Transverse colon (tissue), 4 donors: ENCODE results near the gene DPT. TPM values are rescaled to one million over a fixed set of nuclear protein-coding genes. Genes with fewer than 3 reads are reported as not detected.

Experiments
- DNase-seq: peaks from one replicate; pipeline ENCODE4 v3.0.0-alpha.2; 2019
- H3K27ac ChIP-seq, 4 donors: fragments of 200-600 bp; sonication (generic); 2 replicates each; pipeline ENCODE4 v1.5.1; 2016 to 2018; ENCODE audit warnings: inconsistent platforms in 4 of 4
- H3K27me3 ChIP-seq: fragments of 200-600 bp; sonication (generic); 2 replicates; pipeline ENCODE4 v1.5.1; 2017; ENCODE audit warnings: inconsistent platforms
- H3K36me3 ChIP-seq, 4 donors: fragments of 200-600 bp; sonication (generic); 2 replicates each; pipeline ENCODE4 v1.5.1; 2017 to 2019; ENCODE audit warnings: inconsistent platforms in 4 of 4
- H3K4me1 ChIP-seq, 4 donors: fragments of 200-600 bp; sonication (generic); 2 replicates each; pipeline ENCODE4 v1.5.1; 2017 to 2020; ENCODE audit warnings: inconsistent platforms in 4 of 4
- H3K4me3 ChIP-seq, 4 donors: fragments of 200-600 bp; sonication (generic); 1 replicate in 1 of 4; 2 replicates in 3 of 4; pipeline versions ENCODE4 v1.5.1 to v1.6.1; 2017 to 2019; ENCODE audit warnings: inconsistent platforms in 4 of 4
- H3K9me3 ChIP-seq, 2 donors: fragments of 200-600 bp; sonication (generic); 2 replicates each; pipeline ENCODE4 v1.5.1; 2017 to 2019; ENCODE audit warnings: inconsistent platforms in 2 of 2
- CTCF ChIP-seq, 5 experiments: fragments of 200-600 bp in 3 of 5; fragments of 450-650 bp in 2 of 5; sonication (generic) in 3 of 5; IDR thresholded peaks; 1 replicate in 2 of 5; 2 replicates in 3 of 5; pipeline ENCODE4 v1.5.1; 2016 to 2017; ENCODE audit warnings: antibody characterized with exemption in 5 of 5, inconsistent platforms in 3 of 5, mild to moderate bottlenecking in 2 of 5, moderate library complexity in 1 of 5
- EP300 ChIP-seq: sonication (generic); formaldehyde crosslinking; IDR thresholded peaks from one replicate; pipeline ENCODE4 v1.6.1; 2017; ENCODE audit warnings: antibody characterized with exemption, low read depth
- POLR2A ChIP-seq: fragments of 450-650 bp; IDR thresholded peaks from one replicate; pipeline ENCODE4 v1.6.1; 2016; ENCODE audit warnings: antibody characterized with exemption, mild to moderate bottlenecking, moderate library complexity
- POLR2AphosphoS5 ChIP-seq, 3 donors: sonication (generic); formaldehyde crosslinking; IDR thresholded peaks; one replicate each; pipeline ENCODE4 v1.6.1; 2016; ENCODE audit warnings: antibody characterized with exemption in 3 of 3
- WGBS, 2 donors: methylation state at CpG; one replicate each; pipeline ENCODE4 v1.1.5; 2018; ENCODE audit warnings: low coverage in 1 of 2; 5-methylcytosine and 5-hydroxymethylcytosine counted together
- in situ Hi-C, 4 donors: fragments of 200-750 bp; cut with MboI; loops; one replicate each; pipeline versions ENCODE4 v1.15.0 to v1.15.1; 2017; ENCODE audit warnings: low sequenced_read_pairs in 3 of 4, low pct_ligation_motif_present in 1 of 4, low pct_unique_long_range_greater_than_20kb in 1 of 4
- intact Hi-C: fragments of 100-400 bp; cut with DNase I; formaldehyde crosslinking; loops from one replicate; pipeline ENCODE4 v1.15.1; 2023; ENCODE audit warnings: low total_unique reads
- total RNA-seq, 4 donors: library from RNA; depleted of rRNA; stranded (reverse); fragments of >200 nt; gene quantifications; one replicate each; pipeline ENCODE4 v1.1.0, GENCODE V29; 2016

DPT gene
- total RNA-seq, 4 donors from 2014 or later = 25.8 to 122 (median 59.8) TPM

GRCh38 chr1:168731244-168731953, 2.4 kb upstream of the DPT start:
- Histone ChIP-seq H3K4me1 (no peaks in the 10 kb centered on the region), H3K27ac (no peak overlapping the region), H3K9me3 (no peaks in the 10 kb centered on the region), H3K27me3 (no peaks in the 10 kb centered on the region), H3K4me3 (no peak overlapping the region), H3K36me3 (no peaks in the 10 kb centered on the region)
- in situ Hi-C loops = no loop called here
- intact Hi-C loops = no loop called here
- DNase-seq = no peak
- 75 to 84% methylated on average over 2 to 7 of the region's 7 CpGs for WGBS, 2 donors
- TF ChIP-seq POLR2AphosphoS5 (IDR thresholded peaks at IDR 0.05) (no peak), POLR2A (no peak), EP300 (no peak), CTCF (IDR thresholded peaks at IDR 0.05) (no peak)

- intact Hi-C loops (no loop called here), in situ Hi-C loops (no loop called here)
- Histone ChIP-seq H3K27ac (no peak overlapping the region), H3K4me1 (no peaks in the 10 kb centered on the region), H3K36me3 (no peaks in the 10 kb centered on the region), H3K9me3 (no peaks in the 10 kb centered on the region), H3K4me3 (no peak overlapping the region), H3K27me3 (no peaks in the 10 kb centered on the region)
- DNase-seq = no peak
- WGBS, 2 donors = 74 to 91% methylated on average over 5 of the region's 5 CpGs
- TF ChIP-seq EP300 (no peak), POLR2AphosphoS5 (IDR thresholded peaks at IDR 0.05) (no peak), CTCF (IDR thresholded peaks at IDR 0.05) (no peak), POLR2A (no peak)
Observed at GRCh38 chr1:168729405-168729802, 398 bp upstream of the DPT start.

GRCh38 chr1:168726719-168727118, 2.3 kb downstream of the DPT start:
- H3K4me3 ChIP-seq = no peak overlapping the region
- no peaks in the 10 kb centered on the region for H3K36me3 ChIP-seq
- no peak for DNase-seq
- H3K9me3 ChIP-seq = no peaks in the 10 kb centered on the region
- in situ Hi-C loops = no loop called here
- no peaks in the 10 kb centered on the region for H3K27me3 ChIP-seq
- H3K4me1 ChIP-seq = no peaks in the 10 kb centered on the region
- H3K27ac ChIP-seq = peak overlapping the region in 1 of 4 donors; percentile 41
- WGBS, 2 donors = 84% methylated on average over 2 of the region's 2 CpGs; no CpG with 5 or more reads in 1 of the 2 donors
- TF ChIP-seq POLR2AphosphoS5 (IDR thresholded peaks at IDR 0.05) (no peak), CTCF (IDR thresholded peaks at IDR 0.05) (no peak), EP300 (no peak), POLR2A (no peak)
- intact Hi-C loops = no loop called here

GRCh38 chr1:168726281-168726680, 2.7 kb downstream of the DPT start:
- Histone ChIP-seq H3K27me3 (no peaks in the 10 kb centered on the region), H3K27ac (peak overlapping the region in 1 of 4 donors; percentile 41), H3K36me3 (no peaks in the 10 kb centered on the region), H3K9me3 (no peaks in the 10 kb centered on the region), H3K4me1 (no peaks in the 10 kb centered on the region), H3K4me3 (no peak overlapping the region)
- no peak for DNase-seq
- TF ChIP-seq POLR2AphosphoS5 (IDR thresholded peaks at IDR 0.05) (no peak), EP300 (no peak), CTCF (IDR thresholded peaks at IDR 0.05) (no peak), POLR2A (no peak)
- in situ Hi-C loops (no loop called here), intact Hi-C loops (no loop called here)
- WGBS, 2 donors = 58 to 64% methylated on average over 2 to 3 of the region's 3 CpGs
